ENCODE results near the gene GRHPR. TPM values are rescaled to one million over a fixed set of nuclear protein-coding genes. Genes with fewer than 3 reads are reported as not detected.

Gene GRHPR
- total RNA-seq, 2 donors from 2014 or later: 129 to 137 TPM

- H3K27me3 ChIP-seq: no peaks in the 10 kb centered on the region
- DNase-seq (ENCODE audit: low spot score): no peak
- H3K4me1 ChIP-seq: peaks cover 0 to 25% of the 10 kb centered on the region in 2 donors
- no peak for TF ChIP-seq CTCF (IDR thresholded peaks at IDR 0.05)
- H3K4me3 ChIP-seq: no peak overlapping the region
- peaks cover 70% of the 10 kb centered on the region for H3K36me3 ChIP-seq
- H3K27ac ChIP-seq: no peak overlapping the region
- no peaks in the 10 kb centered on the region for H3K9me3 ChIP-seq
Observed at GRCh38 chr9:37430841-37431597, 8.5 kb downstream of the GRHPR start.

- H3K36me3 ChIP-seq: peaks cover 61% of the 10 kb centered on the region
Observed at GRCh38 chr9:37432020-37432419, 9.5 kb downstream of the GRHPR start.

DNA sequence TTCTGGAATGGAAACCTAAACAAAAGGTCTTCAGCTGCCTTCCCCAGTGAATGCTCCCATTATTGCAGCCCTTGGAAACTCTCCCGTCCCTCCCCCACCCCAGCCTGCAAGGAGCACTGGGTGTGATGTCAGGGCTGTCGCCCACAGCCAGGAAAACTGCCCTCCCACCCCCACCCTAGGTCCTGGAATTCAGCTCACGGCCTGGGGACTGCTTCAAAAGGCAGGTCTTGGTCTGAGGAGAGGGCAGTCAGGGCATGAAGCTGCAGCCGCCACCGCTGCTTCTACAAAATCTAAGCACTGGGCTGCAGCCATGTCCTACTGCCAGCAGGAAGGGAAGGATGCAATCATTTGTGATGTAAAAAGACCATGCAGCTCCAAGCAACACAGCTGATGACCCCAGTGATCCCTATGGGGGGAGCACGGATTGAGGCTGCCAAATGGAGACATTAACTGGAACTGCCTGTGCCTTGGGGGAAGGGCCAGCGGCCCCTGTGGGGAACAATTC lies 11.4 kb downstream of the GRHPR start:
- no peak for DNase-seq (ENCODE audit: low spot score)
- Histone ChIP-seq H3K9me3 (no peaks in the 10 kb centered on the region), H3K4me1 (peaks cover 0 to 47% of the 10 kb centered on the region in 2 donors), H3K4me3 (no peak overlapping the region), H3K36me3 (peaks cover 61% of the 10 kb centered on the region), H3K27ac (no peak overlapping the region), H3K27me3 (no peaks in the 10 kb centered on the region)
- TF ChIP-seq CTCF (IDR thresholded peaks at IDR 0.05): no peak

More at GRCh38 chr9:37432020-37432419, 9.5 kb downstream of the GRHPR start:
- Histone ChIP-seq H3K27ac (no peak overlapping the region), H3K9me3 (no peaks in the 10 kb centered on the region), H3K4me1 (peaks cover 0 to 35% of the 10 kb centered on the region in 2 donors), H3K4me3 (no peak overlapping the region), H3K27me3 (no peaks in the 10 kb centered on the region)
- no peak for DNase-seq (ENCODE audit: low spot score)
- no peak for TF ChIP-seq CTCF (IDR thresholded peaks at IDR 0.05)

DNA sequence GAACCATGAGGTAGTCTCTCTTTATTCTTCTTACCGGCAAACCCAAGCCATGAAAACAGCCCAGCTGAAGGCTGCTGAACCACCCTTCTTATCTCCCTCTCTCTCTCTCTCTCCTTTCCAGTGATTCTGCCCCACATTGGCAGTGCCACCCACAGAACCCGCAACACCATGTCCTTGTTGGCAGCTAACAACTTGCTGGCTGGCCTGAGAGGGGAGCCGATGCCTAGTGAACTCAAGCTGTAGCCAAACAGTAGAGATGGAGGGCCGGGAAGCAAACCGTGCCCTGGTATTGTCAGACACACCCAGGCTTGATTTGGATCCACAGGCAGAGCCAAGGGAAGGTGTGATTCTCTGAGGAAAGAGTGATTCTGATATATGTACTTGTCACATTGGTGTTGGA lies 14.0 kb downstream of the GRHPR start:
- Histone ChIP-seq H3K4me1 (peaks cover 0 to 47% of the 10 kb centered on the region in 2 donors), H3K36me3 (peaks cover 64% of the 10 kb centered on the region), H3K27ac (no peak overlapping the region), H3K27me3 (no peaks in the 10 kb centered on the region), H3K4me3 (no peak overlapping the region), H3K9me3 (no peaks in the 10 kb centered on the region)
- DNase-seq (ENCODE audit: low spot score): no peak
- no peak for TF ChIP-seq CTCF (IDR thresholded peaks at IDR 0.05)

DNA sequence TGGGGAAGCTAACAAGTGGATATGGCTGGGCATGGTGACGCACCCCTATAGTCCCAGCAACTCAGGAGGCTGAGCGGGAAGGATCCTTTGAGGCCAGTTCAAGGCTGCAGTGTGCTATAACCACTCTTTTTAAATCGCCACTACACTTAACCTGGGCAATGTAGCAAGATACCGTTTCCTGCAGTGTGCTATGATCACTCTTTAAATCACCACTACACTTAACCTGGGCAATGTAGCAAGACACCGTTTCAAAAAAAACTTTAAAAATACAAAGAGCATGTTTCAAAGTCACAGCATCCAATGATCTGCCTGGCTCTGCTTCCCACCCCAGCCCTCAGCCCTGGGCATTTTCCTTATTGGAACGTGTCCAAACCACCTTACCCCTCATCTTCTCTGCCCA lies 14.5 kb downstream of the GRHPR start:
- Histone ChIP-seq H3K36me3 (peaks cover 69% of the 10 kb centered on the region), H3K27me3 (no peaks in the 10 kb centered on the region), H3K27ac (no peak overlapping the region), H3K9me3 (no peaks in the 10 kb centered on the region), H3K4me3 (no peak overlapping the region), H3K4me1 (peaks cover 0 to 47% of the 10 kb centered on the region in 2 donors)
- no peak for TF ChIP-seq CTCF (IDR thresholded peaks at IDR 0.05)
- DNase-seq (ENCODE audit: low spot score): no peak

All from right atrium auricular region (tissue), 2 donors.